Parathyroid adenoma (tissue), 2 donors: ENCODE results near the gene NRSN2.
"Not testable (repeated sequence)": the region's sequence is repeated elsewhere in the genome, so short reads cannot be mapped to it uniquely, and the experiment has no call there.

Source experiments
- H2AFZ ChIP-seq: fragments of 300-600 bp; sonication (generic); one replicate; pipeline ENCODE4 v1.7.0; 2017; ENCODE audit warnings: antibody characterized with exemption, mild to moderate bottlenecking
- H3K27ac ChIP-seq: fragments of 300-600 bp; sonication (generic); one replicate; pipeline ENCODE4 v1.7.0; 2017
- H3K27me3 ChIP-seq: fragments of 300-600 bp; sonication (generic); one replicate; pipeline ENCODE4 v1.7.0; 2017; ENCODE audit warnings: low read length; ENCODE audit not compliant: control insufficient read depth, insufficient read depth
- H3K36me3 ChIP-seq: fragments of 300-600 bp; sonication (generic); one replicate; pipeline ENCODE4 v1.7.0; 2017; ENCODE audit warnings: low read length; ENCODE audit not compliant: control insufficient read depth, insufficient read depth
- H3K4me1 ChIP-seq: fragments of 300-600 bp; sonication (generic); one replicate; pipeline ENCODE4 v1.7.0; 2017; ENCODE audit warnings: control low read depth
- H3K4me2 ChIP-seq: fragments of 300-600 bp; sonication (generic); one replicate; pipeline ENCODE4 v1.7.0; 2017; ENCODE audit warnings: low read length
- H3K4me3 ChIP-seq: fragments of 300-600 bp; sonication (generic); one replicate; pipeline ENCODE4 v1.7.0; 2017; ENCODE audit warnings: low read depth, low read length
- H3K79me2 ChIP-seq: fragments of 300-600 bp; sonication (generic); one replicate; pipeline ENCODE4 v1.7.0; 2017; ENCODE audit warnings: control low read depth
- H3K9ac ChIP-seq: fragments of 300-600 bp; sonication (generic); one replicate; pipeline ENCODE4 v1.7.0; 2017; ENCODE audit warnings: mild to moderate bottlenecking
- H3K9me3 ChIP-seq: fragments of 300-600 bp; sonication (generic); one replicate; pipeline ENCODE4 v1.7.0; 2017; ENCODE audit warnings: low read length; ENCODE audit not compliant: control insufficient read depth
- TF ChIP-seq, protein P1 (sequence below): fragments of 300-600 bp; sonication (generic); IDR thresholded peaks from one replicate; pipeline ENCODE4 v1.7.0; 2017; ENCODE audit warnings: antibody characterized with exemption, mild to moderate bottlenecking
- donor health status: primary hyperparathyroidism.

Gene NRSN2

GRCh38 chr20:354298-354977, 7.5 kb downstream of the NRSN2 start:
- H3K4me3 ChIP-seq, result no peak overlapping the region
- H2AFZ ChIP-seq, result peak overlapping the region; percentile 43
- no peak overlapping the region for H3K4me2 ChIP-seq
- H3K27me3 ChIP-seq, result no peaks in the 10 kb centered on the region
- no peak overlapping the region for H3K9ac ChIP-seq
- TF ChIP-seq, protein P1, sequence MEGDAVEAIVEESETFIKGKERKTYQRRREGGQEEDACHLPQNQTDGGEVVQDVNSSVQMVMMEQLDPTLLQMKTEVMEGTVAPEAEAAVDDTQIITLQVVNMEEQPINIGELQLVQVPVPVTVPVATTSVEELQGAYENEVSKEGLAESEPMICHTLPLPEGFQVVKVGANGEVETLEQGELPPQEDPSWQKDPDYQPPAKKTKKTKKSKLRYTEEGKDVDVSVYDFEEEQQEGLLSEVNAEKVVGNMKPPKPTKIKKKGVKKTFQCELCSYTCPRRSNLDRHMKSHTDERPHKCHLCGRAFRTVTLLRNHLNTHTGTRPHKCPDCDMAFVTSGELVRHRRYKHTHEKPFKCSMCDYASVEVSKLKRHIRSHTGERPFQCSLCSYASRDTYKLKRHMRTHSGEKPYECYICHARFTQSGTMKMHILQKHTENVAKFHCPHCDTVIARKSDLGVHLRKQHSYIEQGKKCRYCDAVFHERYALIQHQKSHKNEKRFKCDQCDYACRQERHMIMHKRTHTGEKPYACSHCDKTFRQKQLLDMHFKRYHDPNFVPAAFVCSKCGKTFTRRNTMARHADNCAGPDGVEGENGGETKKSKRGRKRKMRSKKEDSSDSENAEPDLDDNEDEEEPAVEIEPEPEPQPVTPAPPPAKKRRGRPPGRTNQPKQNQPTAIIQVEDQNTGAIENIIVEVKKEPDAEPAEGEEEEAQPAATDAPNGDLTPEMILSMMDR, result peak; percentile 95
- no peaks in the 10 kb centered on the region for H3K9me3 ChIP-seq
- H3K79me2 ChIP-seq, result no peaks in the 10 kb centered on the region
- H3K4me1 ChIP-seq, result peaks cover 4% of the 10 kb centered on the region
- no peak overlapping the region for H3K27ac ChIP-seq
- no peaks in the 10 kb centered on the region for H3K36me3 ChIP-seq

DNA sequence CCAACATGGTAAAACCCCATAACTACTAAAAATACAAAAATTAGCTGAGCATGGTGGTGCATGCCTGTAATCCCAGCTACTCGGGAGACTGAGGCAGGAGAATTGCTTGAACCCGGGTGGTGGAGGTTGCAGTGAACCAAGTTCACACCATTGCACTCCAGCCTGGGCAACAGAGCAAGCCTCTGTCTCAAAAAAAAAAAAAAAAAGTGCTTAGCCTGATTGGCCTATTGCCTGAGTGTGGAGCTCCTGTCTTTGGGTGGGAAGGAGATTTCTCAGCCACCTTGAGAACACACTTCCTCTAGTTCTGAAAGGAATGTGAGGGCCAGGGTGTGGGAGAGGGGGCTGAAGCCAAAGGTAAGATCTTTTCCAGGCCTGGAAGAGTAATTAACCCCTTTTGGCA, 9.2 kb downstream of the NRSN2 start:
- H3K36me3 ChIP-seq, H3K9ac ChIP-seq, H3K4me2 ChIP-seq, H3K27me3 ChIP-seq, H3K9me3 ChIP-seq, H2AFZ ChIP-seq, H3K4me3 ChIP-seq, H3K79me2 ChIP-seq, H3K27ac ChIP-seq, H3K4me1 ChIP-seq: not testable (repeated sequence)

DNA sequence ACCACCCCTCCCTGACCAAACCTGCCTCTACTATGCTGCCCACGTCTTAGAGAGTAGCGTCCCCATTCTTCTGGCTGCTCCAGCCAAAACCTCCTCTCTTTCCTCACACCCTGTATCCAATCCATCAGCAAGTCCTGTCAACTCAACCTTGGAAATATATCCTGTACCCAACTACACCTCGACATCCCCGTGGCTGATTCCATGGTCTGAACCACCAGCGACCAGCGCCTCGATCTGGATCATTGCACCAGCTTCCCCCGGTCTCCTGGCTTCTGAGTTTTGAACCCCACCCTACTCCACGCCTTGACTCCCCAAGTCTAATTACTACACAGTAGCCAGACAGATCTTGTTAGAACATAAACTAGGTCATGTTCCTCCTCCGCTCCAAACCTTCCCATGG, 9.8 kb downstream of the NRSN2 start:
- no peaks in the 10 kb centered on the region for H3K27me3 ChIP-seq
- TF ChIP-seq, protein P1, result no peak
- no peaks in the 10 kb centered on the region for H3K9me3 ChIP-seq
- H3K27ac ChIP-seq, result no peak overlapping the region
- H3K9ac ChIP-seq, result no peak overlapping the region
- no peaks in the 10 kb centered on the region for H3K36me3 ChIP-seq
- peaks cover 4% of the 10 kb centered on the region for H3K4me1 ChIP-seq
- H3K4me2 ChIP-seq, result no peak overlapping the region
- H3K79me2 ChIP-seq, result no peaks in the 10 kb centered on the region
- no peak overlapping the region for H3K4me3 ChIP-seq
- H2AFZ ChIP-seq, result no peak overlapping the region

GRCh38 chr20:358891-359555, 12.1 kb downstream of the NRSN2 start:
- Histone ChIP-seq H3K9ac (no peak overlapping the region), H3K27ac (no peak overlapping the region), H3K4me3 (no peak overlapping the region), H2AFZ (no peak overlapping the region), H3K27me3 (no peaks in the 10 kb centered on the region), H3K4me2 (no peak overlapping the region), H3K9me3 (no peaks in the 10 kb centered on the region), H3K79me2 (no peaks in the 10 kb centered on the region), H3K4me1 (peaks cover 11% of the 10 kb centered on the region), H3K36me3 (no peaks in the 10 kb centered on the region)
- TF ChIP-seq, protein P1, result no peak

DNA sequence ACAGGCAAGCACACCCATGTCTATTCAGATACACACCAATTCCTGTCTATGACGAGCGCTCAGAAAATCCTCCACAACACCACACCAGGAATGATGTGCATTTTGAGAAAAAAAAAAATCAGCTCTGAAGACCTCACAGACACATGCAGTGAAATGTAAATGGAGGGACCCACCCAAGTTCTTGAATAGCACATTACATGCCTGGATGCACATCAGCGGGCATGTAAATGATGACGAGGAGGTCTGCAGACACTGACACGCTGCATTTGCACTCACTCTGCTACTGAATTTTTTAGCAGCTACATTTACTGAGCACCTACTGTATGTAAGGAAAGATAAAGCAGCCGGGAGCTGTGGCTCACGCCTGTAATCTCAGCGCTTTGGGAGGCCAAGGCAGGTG, 14.7 kb downstream of the NRSN2 start:
- no peaks in the 10 kb centered on the region for H3K27me3 ChIP-seq
- no peaks in the 10 kb centered on the region for H3K9me3 ChIP-seq
- no peaks in the 10 kb centered on the region for H3K36me3 ChIP-seq
- H3K79me2 ChIP-seq, result no peaks in the 10 kb centered on the region
- H3K9ac ChIP-seq, result no peak overlapping the region
- no peak overlapping the region for H2AFZ ChIP-seq
- H3K4me1 ChIP-seq, result peaks cover 17% of the 10 kb centered on the region
- no peak overlapping the region for H3K27ac ChIP-seq
- TF ChIP-seq, protein P1, result no peak
- H3K4me3 ChIP-seq, result no peak overlapping the region
- no peak overlapping the region for H3K4me2 ChIP-seq
